Loucy (cell line): ENCODE measurements around the gene SETMAR.

Experiments used
- H2AFZ ChIP-seq: fragments of 200-600 bp; sonication (generic); 2 replicates; pipeline ENCODE4 v1.6.0; 2016; ENCODE audit warnings: antibody characterized with exemption, mild to moderate bottlenecking, low read length, moderate library complexity
- H3F3A ChIP-seq: fragments of 200-600 bp; 2 replicates; pipeline ENCODE4 v1.6.0; 2016; ENCODE audit warnings: antibody characterized with exemption, low read depth, mild to moderate bottlenecking
- H3K27me3 ChIP-seq: fragments of 200-600 bp; sonication (generic); 2 replicates; pipeline ENCODE4 v1.6.1; 2014; ENCODE audit warnings: low read length, mild to moderate bottlenecking; ENCODE audit not compliant: insufficient read depth, poor library complexity, severe bottlenecking
- H3K36me3 ChIP-seq: fragments of 200-600 bp; sonication (generic); 2 replicates; pipeline ENCODE4 v1.6.1; 2016; ENCODE audit warnings: low read length; ENCODE audit not compliant: insufficient read depth
- H3K4me1 ChIP-seq: fragments of 200-600 bp; sonication (generic); 2 replicates; pipeline ENCODE4 v1.5.1; 2014; ENCODE audit warnings: low read length, mild to moderate bottlenecking; ENCODE audit not compliant: insufficient read depth, poor library complexity, severe bottlenecking
- H3K4me2 ChIP-seq: fragments of 200-600 bp; sonication (generic); 2 replicates; pipeline ENCODE4 v1.6.0; 2014; ENCODE audit warnings: antibody characterized with exemption, low read length, low read depth, mild to moderate bottlenecking; ENCODE audit not compliant: poor library complexity, severe bottlenecking
- H3K4me3 ChIP-seq: fragments of 200-600 bp; sonication (generic); 2 replicates; pipeline ENCODE4 v1.5.1; 2014; ENCODE audit warnings: low read length, mild to moderate bottlenecking, mixed read lengths; ENCODE audit not compliant: poor library complexity, severe bottlenecking
- H3K79me2 ChIP-seq: fragments of 200-600 bp; sonication (generic); 2 replicates; pipeline ENCODE4 v1.6.1; 2014; ENCODE audit warnings: low read length; ENCODE audit not compliant: insufficient read depth
- H3K9ac ChIP-seq: fragments of 200-600 bp; sonication (generic); 2 replicates; pipeline ENCODE4 v1.6.0; 2014; ENCODE audit warnings: mild to moderate bottlenecking, low read depth, low read length, moderate library complexity; ENCODE audit not compliant: poor library complexity, severe bottlenecking
- H3K9me2 ChIP-seq: fragments of 200-600 bp; sonication (generic); replicated peaks from 2 replicates; pipeline ENCODE4 v1.6.1; 2016; ENCODE audit warnings: low read depth, low read length, mixed read lengths
- H3K9me3 ChIP-seq: fragments of 200-600 bp; sonication (generic); 2 replicates; pipeline ENCODE4 v1.6.1; 2014; ENCODE audit warnings: mild to moderate bottlenecking, antibody characterized with exemption, low read length, low read depth; ENCODE audit not compliant: insufficient read depth
- H4K20me1 ChIP-seq: fragments of 200-600 bp; sonication (generic); 2 replicates; pipeline ENCODE4 v1.6.0; 2014; ENCODE audit warnings: antibody characterized with exemption, low read length, mild to moderate bottlenecking; ENCODE audit not compliant: insufficient read depth, poor library complexity, severe bottlenecking
- EZH2phosphoT487 ChIP-seq: fragments of 200-600 bp; IDR thresholded peaks from 2 replicates; pipeline ENCODE4 v1.6.1; 2018; ENCODE audit warnings: antibody characterized with exemption, mild to moderate bottlenecking, moderate library complexity, borderline replicate concordance
- TF ChIP-seq, protein P1 (sequence below): fragments of 200-600 bp; sonication (generic); conservative IDR thresholded peaks from 2 replicates; pipeline ENCODE4 v1.5.1; 2014; ENCODE audit warnings: mild to moderate bottlenecking, antibody characterized with exemption, low read length

The SETMAR gene

DNA sequence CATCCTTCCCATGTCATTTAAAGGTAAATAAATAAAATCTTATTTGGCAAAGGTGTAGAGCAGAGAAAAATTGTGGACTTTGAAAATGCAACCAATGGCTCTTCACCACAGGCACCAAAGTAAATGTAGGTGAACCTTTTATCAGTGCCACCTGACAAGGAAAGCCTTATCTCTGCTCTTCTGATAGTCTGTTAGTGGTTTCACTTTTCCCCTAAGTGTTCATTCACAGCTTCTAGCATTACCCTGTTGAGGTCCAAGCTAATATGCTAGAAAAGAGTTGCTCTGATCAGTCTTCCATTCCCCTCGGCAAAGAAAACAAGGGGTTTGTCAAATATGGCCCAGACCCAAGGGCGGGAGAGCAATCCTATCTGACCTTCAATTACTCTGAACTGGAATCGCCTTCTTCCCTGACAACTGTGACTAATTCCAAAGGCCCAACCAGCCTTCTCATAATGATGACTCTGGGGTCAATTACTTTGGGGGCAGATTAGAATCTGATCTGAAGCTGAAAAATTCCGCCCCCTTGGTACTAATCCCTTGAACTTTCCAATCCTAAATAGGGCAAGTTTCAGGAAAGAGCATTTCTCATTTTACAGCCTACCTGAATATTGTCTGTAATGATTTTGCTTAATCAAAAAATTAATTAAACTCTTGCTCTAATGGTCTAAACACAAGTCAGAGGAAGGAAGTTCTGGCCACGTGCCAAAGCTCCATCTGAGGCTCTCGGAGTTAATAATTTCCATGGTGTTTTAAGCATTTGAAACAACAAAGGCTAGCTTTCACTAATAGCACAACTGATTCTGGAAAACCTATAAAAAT lies 52.4 kb downstream of the SETMAR start:
- no peaks in the 10 kb centered on the region for H3F3A ChIP-seq

DNA sequence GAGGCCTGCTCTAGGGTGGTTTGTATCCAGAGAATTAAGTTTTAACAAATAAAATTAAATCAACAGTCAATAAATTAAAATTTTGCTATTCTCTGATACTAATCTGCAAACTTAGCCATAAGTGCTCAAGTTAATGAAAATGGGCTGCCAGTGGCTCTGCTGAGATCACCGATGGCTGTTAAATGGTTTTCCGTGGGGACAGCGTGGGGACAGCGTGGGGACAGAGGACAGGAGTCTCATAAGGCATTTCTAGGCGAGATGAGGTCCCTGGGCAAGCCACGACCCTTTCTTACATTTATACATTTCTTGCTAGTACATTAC lies 53.0 kb downstream of the SETMAR start:
- H3K79me2 ChIP-seq: no peaks in the 10 kb centered on the region
- H3K4me2 ChIP-seq: no peak overlapping the region
- H3K9me3 ChIP-seq: no peaks in the 10 kb centered on the region
- TF ChIP-seq, protein P1, sequence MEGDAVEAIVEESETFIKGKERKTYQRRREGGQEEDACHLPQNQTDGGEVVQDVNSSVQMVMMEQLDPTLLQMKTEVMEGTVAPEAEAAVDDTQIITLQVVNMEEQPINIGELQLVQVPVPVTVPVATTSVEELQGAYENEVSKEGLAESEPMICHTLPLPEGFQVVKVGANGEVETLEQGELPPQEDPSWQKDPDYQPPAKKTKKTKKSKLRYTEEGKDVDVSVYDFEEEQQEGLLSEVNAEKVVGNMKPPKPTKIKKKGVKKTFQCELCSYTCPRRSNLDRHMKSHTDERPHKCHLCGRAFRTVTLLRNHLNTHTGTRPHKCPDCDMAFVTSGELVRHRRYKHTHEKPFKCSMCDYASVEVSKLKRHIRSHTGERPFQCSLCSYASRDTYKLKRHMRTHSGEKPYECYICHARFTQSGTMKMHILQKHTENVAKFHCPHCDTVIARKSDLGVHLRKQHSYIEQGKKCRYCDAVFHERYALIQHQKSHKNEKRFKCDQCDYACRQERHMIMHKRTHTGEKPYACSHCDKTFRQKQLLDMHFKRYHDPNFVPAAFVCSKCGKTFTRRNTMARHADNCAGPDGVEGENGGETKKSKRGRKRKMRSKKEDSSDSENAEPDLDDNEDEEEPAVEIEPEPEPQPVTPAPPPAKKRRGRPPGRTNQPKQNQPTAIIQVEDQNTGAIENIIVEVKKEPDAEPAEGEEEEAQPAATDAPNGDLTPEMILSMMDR: no peak
- no peak for TF ChIP-seq EZH2phosphoT487
- no peaks in the 10 kb centered on the region for H4K20me1 ChIP-seq
- H3F3A ChIP-seq: no peaks in the 10 kb centered on the region
- H2AFZ ChIP-seq: no peak overlapping the region
- H3K9ac ChIP-seq: no peak overlapping the region
- no peak overlapping the region for H3K4me3 ChIP-seq
- H3K36me3 ChIP-seq: no peaks in the 10 kb centered on the region
- peaks cover 27% of the 10 kb centered on the region for H3K4me1 ChIP-seq
- H3K27me3 ChIP-seq: no peaks in the 10 kb centered on the region
- no peaks in the 10 kb centered on the region for H3K9me2 ChIP-seq

More for the DNA sequence above, 52.4 kb downstream of the SETMAR start:
- no peak overlapping the region for H2AFZ ChIP-seq
- H4K20me1 ChIP-seq: no peaks in the 10 kb centered on the region
- no peaks in the 10 kb centered on the region for H3K9me3 ChIP-seq
- no peaks in the 10 kb centered on the region for H3K36me3 ChIP-seq
- H3K9me2 ChIP-seq: no peaks in the 10 kb centered on the region
- no peak overlapping the region for H3K9ac ChIP-seq
- no peaks in the 10 kb centered on the region for H3K79me2 ChIP-seq
- H3K27me3 ChIP-seq: no peaks in the 10 kb centered on the region
- peaks cover 31% of the 10 kb centered on the region for H3K4me1 ChIP-seq
- TF ChIP-seq, protein P1: no peak
- TF ChIP-seq EZH2phosphoT487: no peak
- H3K4me3 ChIP-seq: no peak overlapping the region
- no peak overlapping the region for H3K4me2 ChIP-seq

GRCh38 chr3:4356546-4357410 lies 53.6 kb downstream of the SETMAR start:
- no peaks in the 10 kb centered on the region for H3K9me2 ChIP-seq
- H4K20me1 ChIP-seq: no peaks in the 10 kb centered on the region
- H3K9me3 ChIP-seq: no peaks in the 10 kb centered on the region
- H3K27me3 ChIP-seq: no peaks in the 10 kb centered on the region
- peaks cover 21% of the 10 kb centered on the region for H3K4me1 ChIP-seq
- H3F3A ChIP-seq: no peaks in the 10 kb centered on the region
- no peaks in the 10 kb centered on the region for H3K36me3 ChIP-seq
- H3K9ac ChIP-seq: no peak overlapping the region
- no peak overlapping the region for H3K4me2 ChIP-seq
- no peaks in the 10 kb centered on the region for H3K79me2 ChIP-seq
- no peak for TF ChIP-seq EZH2phosphoT487
- TF ChIP-seq, protein P1: no peak
- H3K4me3 ChIP-seq: no peak overlapping the region
- H2AFZ ChIP-seq: no peak overlapping the region
